ENCODE measurements around the gene AGRP.
A peak's percentile ranks its signal among the peaks of the same experiment; 100 is the strongest.

DNA sequence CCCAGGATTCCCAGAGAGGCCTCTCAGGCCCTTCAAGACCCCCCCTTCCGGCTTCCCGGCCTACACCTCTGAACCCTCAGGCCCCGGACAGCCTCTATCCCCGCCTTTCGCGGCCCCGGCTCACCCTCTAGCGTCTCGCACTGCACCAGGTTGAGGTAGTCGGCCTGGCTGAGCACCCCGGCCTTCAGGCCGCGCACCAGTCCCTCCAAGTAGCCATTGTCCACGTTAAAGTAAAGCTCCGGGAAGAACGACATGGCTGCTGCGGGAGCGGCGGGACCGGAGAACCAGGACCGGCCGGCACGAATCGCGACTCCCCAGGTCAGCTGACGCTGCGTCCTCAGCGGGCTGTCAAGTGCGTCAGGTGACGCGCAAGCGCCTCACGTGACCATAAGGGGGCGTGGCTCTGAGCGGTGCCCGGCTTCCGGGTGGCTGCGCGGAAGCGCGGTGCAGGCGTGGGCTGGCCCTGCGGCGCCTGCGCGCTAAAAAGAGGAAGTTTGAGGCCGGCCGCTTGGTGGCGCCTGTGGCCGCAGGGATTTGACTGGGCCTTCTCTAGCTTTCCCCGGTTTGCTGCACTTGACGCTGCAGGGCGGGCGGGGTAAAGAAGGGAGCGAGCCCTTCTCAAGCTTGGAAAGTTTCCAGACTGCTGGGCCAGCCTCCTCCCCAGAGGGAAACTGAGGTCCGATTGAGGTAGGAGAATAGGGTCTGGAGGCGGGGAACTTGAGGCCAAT lies 2.4 kb downstream of the AGRP start, which contains the start of gene ATP6V0D1:
- TF ChIP-seq SP1 (IDR thresholded peaks at IDR 0.05) (peak; percentile 65), TAF1 (conservative IDR thresholded peaks at IDR 0.05) (peak; percentile 89), EGR1 (IDR thresholded peaks at IDR 0.05; ENCODE audit: low read depth in 2 of 2) (peak; percentile 60 to 77), RAD21 (IDR thresholded peaks at IDR 0.05) (peak; percentile 77 to 83), JUND (IDR thresholded peaks at IDR 0.05) (no peak), GABPA (IDR thresholded peaks at IDR 0.05 in 1 of 2, conservative IDR thresholded peaks at IDR 0.05 in 1 of 2) (peak; percentile 14 to 88), FOXA2 (IDR thresholded peaks at IDR 0.05) (peak; percentile 22), RXRA (IDR thresholded peaks at IDR 0.05) (peak in 1 of 2 donors; percentile 41), YY1 (IDR thresholded peaks at IDR 0.05) (peak; percentile 82)
- TF ChIP-seq, protein P1, sequence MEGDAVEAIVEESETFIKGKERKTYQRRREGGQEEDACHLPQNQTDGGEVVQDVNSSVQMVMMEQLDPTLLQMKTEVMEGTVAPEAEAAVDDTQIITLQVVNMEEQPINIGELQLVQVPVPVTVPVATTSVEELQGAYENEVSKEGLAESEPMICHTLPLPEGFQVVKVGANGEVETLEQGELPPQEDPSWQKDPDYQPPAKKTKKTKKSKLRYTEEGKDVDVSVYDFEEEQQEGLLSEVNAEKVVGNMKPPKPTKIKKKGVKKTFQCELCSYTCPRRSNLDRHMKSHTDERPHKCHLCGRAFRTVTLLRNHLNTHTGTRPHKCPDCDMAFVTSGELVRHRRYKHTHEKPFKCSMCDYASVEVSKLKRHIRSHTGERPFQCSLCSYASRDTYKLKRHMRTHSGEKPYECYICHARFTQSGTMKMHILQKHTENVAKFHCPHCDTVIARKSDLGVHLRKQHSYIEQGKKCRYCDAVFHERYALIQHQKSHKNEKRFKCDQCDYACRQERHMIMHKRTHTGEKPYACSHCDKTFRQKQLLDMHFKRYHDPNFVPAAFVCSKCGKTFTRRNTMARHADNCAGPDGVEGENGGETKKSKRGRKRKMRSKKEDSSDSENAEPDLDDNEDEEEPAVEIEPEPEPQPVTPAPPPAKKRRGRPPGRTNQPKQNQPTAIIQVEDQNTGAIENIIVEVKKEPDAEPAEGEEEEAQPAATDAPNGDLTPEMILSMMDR (IDR thresholded peaks at IDR 0.05; ENCODE audit: low read depth, low read length, missing input control) = peak; percentile 83
- TF ChIP-seq, protein P2, sequence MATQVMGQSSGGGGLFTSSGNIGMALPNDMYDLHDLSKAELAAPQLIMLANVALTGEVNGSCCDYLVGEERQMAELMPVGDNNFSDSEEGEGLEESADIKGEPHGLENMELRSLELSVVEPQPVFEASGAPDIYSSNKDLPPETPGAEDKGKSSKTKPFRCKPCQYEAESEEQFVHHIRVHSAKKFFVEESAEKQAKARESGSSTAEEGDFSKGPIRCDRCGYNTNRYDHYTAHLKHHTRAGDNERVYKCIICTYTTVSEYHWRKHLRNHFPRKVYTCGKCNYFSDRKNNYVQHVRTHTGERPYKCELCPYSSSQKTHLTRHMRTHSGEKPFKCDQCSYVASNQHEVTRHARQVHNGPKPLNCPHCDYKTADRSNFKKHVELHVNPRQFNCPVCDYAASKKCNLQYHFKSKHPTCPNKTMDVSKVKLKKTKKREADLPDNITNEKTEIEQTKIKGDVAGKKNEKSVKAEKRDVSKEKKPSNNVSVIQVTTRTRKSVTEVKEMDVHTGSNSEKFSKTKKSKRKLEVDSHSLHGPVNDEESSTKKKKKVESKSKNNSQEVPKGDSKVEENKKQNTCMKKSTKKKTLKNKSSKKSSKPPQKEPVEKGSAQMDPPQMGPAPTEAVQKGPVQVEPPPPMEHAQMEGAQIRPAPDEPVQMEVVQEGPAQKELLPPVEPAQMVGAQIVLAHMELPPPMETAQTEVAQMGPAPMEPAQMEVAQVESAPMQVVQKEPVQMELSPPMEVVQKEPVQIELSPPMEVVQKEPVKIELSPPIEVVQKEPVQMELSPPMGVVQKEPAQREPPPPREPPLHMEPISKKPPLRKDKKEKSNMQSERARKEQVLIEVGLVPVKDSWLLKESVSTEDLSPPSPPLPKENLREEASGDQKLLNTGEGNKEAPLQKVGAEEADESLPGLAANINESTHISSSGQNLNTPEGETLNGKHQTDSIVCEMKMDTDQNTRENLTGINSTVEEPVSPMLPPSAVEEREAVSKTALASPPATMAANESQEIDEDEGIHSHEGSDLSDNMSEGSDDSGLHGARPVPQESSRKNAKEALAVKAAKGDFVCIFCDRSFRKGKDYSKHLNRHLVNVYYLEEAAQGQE (IDR thresholded peaks at IDR 0.05) = peak; percentile 69
- TF ChIP-seq, protein P3, sequence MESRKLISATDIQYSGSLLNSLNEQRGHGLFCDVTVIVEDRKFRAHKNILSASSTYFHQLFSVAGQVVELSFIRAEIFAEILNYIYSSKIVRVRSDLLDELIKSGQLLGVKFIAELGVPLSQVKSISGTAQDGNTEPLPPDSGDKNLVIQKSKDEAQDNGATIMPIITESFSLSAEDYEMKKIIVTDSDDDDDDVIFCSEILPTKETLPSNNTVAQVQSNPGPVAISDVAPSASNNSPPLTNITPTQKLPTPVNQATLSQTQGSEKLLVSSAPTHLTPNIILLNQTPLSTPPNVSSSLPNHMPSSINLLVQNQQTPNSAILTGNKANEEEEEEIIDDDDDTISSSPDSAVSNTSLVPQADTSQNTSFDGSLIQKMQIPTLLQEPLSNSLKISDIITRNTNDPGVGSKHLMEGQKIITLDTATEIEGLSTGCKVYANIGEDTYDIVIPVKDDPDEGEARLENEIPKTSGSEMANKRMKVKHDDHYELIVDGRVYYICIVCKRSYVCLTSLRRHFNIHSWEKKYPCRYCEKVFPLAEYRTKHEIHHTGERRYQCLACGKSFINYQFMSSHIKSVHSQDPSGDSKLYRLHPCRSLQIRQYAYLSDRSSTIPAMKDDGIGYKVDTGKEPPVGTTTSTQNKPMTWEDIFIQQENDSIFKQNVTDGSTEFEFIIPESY (IDR thresholded peaks at IDR 0.05) = peak; percentile 65
- TF ChIP-seq, protein P4, sequence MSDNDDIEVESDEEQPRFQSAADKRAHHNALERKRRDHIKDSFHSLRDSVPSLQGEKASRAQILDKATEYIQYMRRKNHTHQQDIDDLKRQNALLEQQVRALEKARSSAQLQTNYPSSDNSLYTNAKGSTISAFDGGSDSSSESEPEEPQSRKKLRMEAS (IDR thresholded peaks at IDR 0.05) = peak; percentile 78
